GM19463 (cell line): ENCODE measurements around the gene GNG7.
"Not testable (repeated sequence)": the region's sequence is repeated elsewhere in the genome, so short reads cannot be mapped to it uniquely, and the experiment has no call there.

Source experiments
- ATAC-seq: cut with Tn5 transposase; IDR thresholded peaks from one replicate; pipeline ENCODE4 v1.9.1; 2021; ENCODE audit warnings: mild to moderate bottlenecking, moderate library complexity; ENCODE audit not compliant: unreplicated experiment

The GNG7 gene

GRCh38 chr19:2476451-2477140 is 225.9 kb downstream of the GNG7 start:
- peak; percentile 6 for ATAC-seq

- ATAC-seq, result peak; percentile 40
Observed at GRCh38 chr19:2475702-2476450, 226.6 kb downstream of the GNG7 start, which contains the start of gene GADD45B. Gene GADD45B, plus strand, starts transcription at chr19:2476127. Its CDS starts 232 bp downstream, at chr19:2476359.

GRCh38 chr19:2475018-2475701 is 227.3 kb downstream of the GNG7 start:
- peak; percentile 4 for ATAC-seq

- no peak for ATAC-seq
Observed at GRCh38 chr19:2474232-2475017, 228.1 kb downstream of the GNG7 start.

GRCh38 chr19:2469915-2470200 is 232.6 kb downstream of the GNG7 start:
- not testable (repeated sequence) for ATAC-seq

GRCh38 chr19:2469102-2469914 is 233.2 kb downstream of the GNG7 start:
- no peak for ATAC-seq

- ATAC-seq, result no peak
Observed at GRCh38 chr19:2468596-2468995, 233.9 kb downstream of the GNG7 start.

GRCh38 chr19:2464389-2464788 is 238.1 kb downstream of the GNG7 start:
- no peak for ATAC-seq

GRCh38 chr19:2463694-2464093 is 238.8 kb downstream of the GNG7 start:
- ATAC-seq, result not testable (repeated sequence)

- no peak for ATAC-seq
Observed at GRCh38 chr19:2462635-2463421, 239.7 kb downstream of the GNG7 start.

- ATAC-seq, result peak; percentile 61
Observed at GRCh38 chr19:2461751-2462634, 240.5 kb downstream of the GNG7 start.
